Smooth muscle cell (in vitro differentiated cells): ENCODE measurements around the gene RAB11FIP5. TPM values are rescaled to one million over a fixed set of nuclear protein-coding genes. Genes with fewer than 3 reads are reported as not detected.

Source experiments
- DNase-seq: peaks from one replicate; lab custom pipeline; 2025; ENCODE audit not compliant: unreplicated experiment; lab: John Stamatoyannopoulos, UW
- H2AFZ ChIP-seq: fragments of 200-600 bp; sonication (generic); 2 replicates; pipeline ENCODE4 v1.6.0; 2016; ENCODE audit warnings: antibody characterized with exemption, low read depth, mild to moderate bottlenecking
- H3F3A ChIP-seq: fragments of 200-600 bp; sonication (generic); 2 replicates; pipeline ENCODE4 v1.6.0; 2017; ENCODE audit warnings: antibody characterized with exemption, low read depth
- H3K27ac ChIP-seq: fragments of 200-600 bp; sonication (generic); 2 replicates; pipeline ENCODE4 v1.5.1; 2016; ENCODE audit warnings: low read depth, mild to moderate bottlenecking
- H3K27me3 ChIP-seq: fragments of 200-600 bp; sonication (generic); 2 replicates; pipeline ENCODE4 v1.6.1; 2016; ENCODE audit warnings: low read depth, mild to moderate bottlenecking
- H3K36me3 ChIP-seq: fragments of 200-600 bp; sonication (generic); 2 replicates; pipeline ENCODE4 v1.5.1; 2016; ENCODE audit warnings: low read depth
- H3K4me1 ChIP-seq: fragments of 200-600 bp; sonication (generic); 2 replicates; pipeline ENCODE4 v1.5.1; 2016; ENCODE audit warnings: low read depth
- H3K4me2 ChIP-seq: fragments of 200-600 bp; sonication (generic); 2 replicates; pipeline ENCODE4 v1.6.0; 2016; ENCODE audit warnings: mild to moderate bottlenecking
- H3K4me3 ChIP-seq: fragments of 200-600 bp; sonication (generic); 2 replicates; pipeline ENCODE4 v1.5.1; 2016; ENCODE audit warnings: mild to moderate bottlenecking
- H3K79me2 ChIP-seq: fragments of 200-600 bp; sonication (generic); 2 replicates; pipeline ENCODE4 v1.6.0; 2016; ENCODE audit warnings: low read depth, mild to moderate bottlenecking
- H3K9ac ChIP-seq: fragments of 200-600 bp; sonication (generic); 2 replicates; pipeline ENCODE4 v1.6.0; 2016; ENCODE audit warnings: low read depth
- H3K9me3 ChIP-seq: fragments of 200-600 bp; sonication (generic); replicated peaks from 2 replicates; pipeline ENCODE4 v1.5.1; 2016; ENCODE audit warnings: low read depth
- H4K20me1 ChIP-seq: fragments of 200-600 bp; sonication (generic); 2 replicates; pipeline ENCODE4 v1.6.0; 2016; ENCODE audit warnings: low read depth
- CTCF ChIP-seq: fragments of 200-600 bp; sonication (generic); IDR thresholded peaks from 2 replicates; pipeline ENCODE4 v1.5.1; 2017; ENCODE audit warnings: borderline replicate concordance, mild to moderate bottlenecking, antibody characterized with exemption; ENCODE audit not compliant: insufficient read depth, poor library complexity, severe bottlenecking
- WGBS: methylation state at CpG from one replicate; pipeline ENCODE4 v1.1.7; 2016; ENCODE audit warnings: low lambda C conversion rate; 5-methylcytosine and 5-hydroxymethylcytosine counted together
- polyA plus RNA-seq: library from polyadenylated mRNA; unstranded; fragments of >200 nt; fragmentation: Nextera tagmentation; extraction: Ambion mirVana; gene quantifications from 2 replicates; pipeline ENCODE4 v1.2.1, GENCODE V29; 2016
- total RNA-seq: library from RNA; depleted of rRNA; stranded (reverse); fragments of >200 nt; gene quantifications from 2 replicates; pipeline ENCODE4 v1.2.3, GENCODE V29; 2014

Gene RAB11FIP5
- total and polyA plus RNA-seq, 2 experiments from 2014 or later: 23.3 to 31.3 TPM

GRCh38 chr2:73133566-73134197 is 20.9 kb upstream of the RAB11FIP5 start:
- H3K36me3 ChIP-seq: no peaks in the 10 kb centered on the region
- H2AFZ ChIP-seq: no peak overlapping the region
- no peaks in the 10 kb centered on the region for H3K79me2 ChIP-seq
- H4K20me1 ChIP-seq: no peaks in the 10 kb centered on the region
- no peaks in the 10 kb centered on the region for H3K4me1 ChIP-seq
- no peak overlapping the region for H3K9ac ChIP-seq
- 57% methylated on average over 4 of the region's 4 CpGs for WGBS
- H3K27me3 ChIP-seq: no peaks in the 10 kb centered on the region
- no peaks in the 10 kb centered on the region for H3K9me3 ChIP-seq
- H3F3A ChIP-seq: no peaks in the 10 kb centered on the region
- H3K27ac ChIP-seq: no peak overlapping the region
- no peak for TF ChIP-seq CTCF
- H3K4me2 ChIP-seq: no peak overlapping the region
- no peak overlapping the region for H3K4me3 ChIP-seq
- no peak for DNase-seq

GRCh38 chr2:73131807-73132206 is 19.1 kb upstream of the RAB11FIP5 start:
- 96% methylated on average over 3 of the region's 3 CpGs for WGBS
- no peaks in the 10 kb centered on the region for H3F3A ChIP-seq
- no peak for DNase-seq
- H3K4me2 ChIP-seq: no peak overlapping the region
- H3K4me3 ChIP-seq: no peak overlapping the region
- H3K79me2 ChIP-seq: no peaks in the 10 kb centered on the region
- no peak for TF ChIP-seq CTCF
- no peaks in the 10 kb centered on the region for H3K4me1 ChIP-seq
- H2AFZ ChIP-seq: no peak overlapping the region
- H3K36me3 ChIP-seq: no peaks in the 10 kb centered on the region
- H3K9me3 ChIP-seq: no peaks in the 10 kb centered on the region
- no peaks in the 10 kb centered on the region for H3K27me3 ChIP-seq
- no peak overlapping the region for H3K9ac ChIP-seq
- no peak overlapping the region for H3K27ac ChIP-seq
- H4K20me1 ChIP-seq: no peaks in the 10 kb centered on the region

DNA sequence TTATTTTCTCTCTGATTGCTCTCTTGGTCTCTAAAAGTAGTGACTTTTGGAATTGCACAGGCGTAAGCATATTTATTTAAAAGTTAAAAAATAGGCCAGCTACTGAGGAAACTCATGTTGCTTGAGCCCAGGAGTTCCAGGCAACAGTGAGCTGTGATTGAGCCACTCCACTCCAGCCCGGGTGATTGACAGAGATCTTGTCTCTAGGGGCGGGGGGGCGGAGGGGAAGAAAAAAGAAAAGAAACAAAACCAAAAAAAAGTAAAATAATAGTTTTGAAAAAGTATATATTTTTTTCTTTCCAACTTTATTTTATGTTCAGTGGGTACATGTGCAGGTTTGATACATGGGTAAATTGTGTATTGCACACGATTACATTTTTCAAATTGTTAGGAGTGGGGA is 18.0 kb upstream of the RAB11FIP5 start:
- H3K27me3 ChIP-seq: no peaks in the 10 kb centered on the region
- no peak for DNase-seq
- H3K79me2 ChIP-seq: no peaks in the 10 kb centered on the region
- 73% methylated on average over 5 of the region's 5 CpGs for WGBS
- H3K4me2 ChIP-seq: no peak overlapping the region
- no peaks in the 10 kb centered on the region for H4K20me1 ChIP-seq
- no peaks in the 10 kb centered on the region for H3K36me3 ChIP-seq
- no peak overlapping the region for H2AFZ ChIP-seq
- H3K27ac ChIP-seq: no peak overlapping the region
- no peaks in the 10 kb centered on the region for H3K9me3 ChIP-seq
- H3F3A ChIP-seq: no peaks in the 10 kb centered on the region
- no peaks in the 10 kb centered on the region for H3K4me1 ChIP-seq
- H3K9ac ChIP-seq: no peak overlapping the region
- no peak for TF ChIP-seq CTCF
- no peak overlapping the region for H3K4me3 ChIP-seq

DNA sequence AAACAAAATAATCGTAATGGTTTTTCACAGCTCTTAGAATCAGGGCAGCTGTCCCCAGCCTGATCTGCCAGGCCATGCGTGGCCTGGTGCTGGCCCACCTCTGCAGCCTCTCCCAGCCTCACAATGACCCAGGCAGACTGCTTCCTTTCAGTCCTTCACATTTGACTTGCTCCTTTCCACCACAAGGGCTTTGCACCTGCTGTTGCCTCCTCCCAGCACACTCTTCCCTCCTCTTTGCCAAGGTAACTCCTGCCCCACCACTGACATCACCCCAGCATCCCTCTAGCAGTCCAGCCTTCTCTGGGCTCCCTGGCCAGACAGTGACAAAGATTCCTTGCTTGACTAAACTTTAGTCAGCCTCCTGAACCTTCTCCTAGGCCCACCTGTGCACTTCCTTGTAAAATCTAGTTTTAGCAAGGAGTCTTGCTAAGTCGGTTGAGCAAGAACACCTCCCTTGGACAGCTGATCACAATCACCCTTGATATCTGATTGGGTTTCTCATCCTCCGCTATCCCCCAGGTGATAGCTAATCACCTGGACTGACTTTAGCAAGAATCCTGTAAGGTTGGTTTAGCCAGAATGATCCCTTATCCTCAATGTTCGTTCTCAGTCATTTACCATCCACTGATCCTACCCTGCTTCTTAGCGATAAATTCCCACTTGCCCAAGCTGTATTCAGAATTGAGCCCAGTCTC is 16.2 kb upstream of the RAB11FIP5 start:
- no peaks in the 10 kb centered on the region for H4K20me1 ChIP-seq
- 74% methylated on average over 6 of the region's 6 CpGs for WGBS
- no peaks in the 10 kb centered on the region for H3K79me2 ChIP-seq
- no peaks in the 10 kb centered on the region for H3K27me3 ChIP-seq
- no peak overlapping the region for H3K9ac ChIP-seq
- H3K4me2 ChIP-seq: no peak overlapping the region
- no peak overlapping the region for H3K27ac ChIP-seq
- no peak overlapping the region for H2AFZ ChIP-seq
- H3K9me3 ChIP-seq: no peaks in the 10 kb centered on the region
- DNase-seq: no peak
- H3K4me1 ChIP-seq: no peaks in the 10 kb centered on the region
- H3K36me3 ChIP-seq: no peaks in the 10 kb centered on the region
- no peaks in the 10 kb centered on the region for H3F3A ChIP-seq
- no peak overlapping the region for H3K4me3 ChIP-seq
- TF ChIP-seq CTCF: no peak
